Heart left ventricle (tissue), 16 donors: ENCODE results near the gene STK35. TPM values are rescaled to one million over a fixed set of nuclear protein-coding genes. Genes with fewer than 3 reads are reported as not detected.
A peak's percentile ranks its signal among the peaks of the same experiment; 100 is the strongest.

Source experiments
- ATAC-seq, 4 donors: fragments of 200-7000 bp; cut with Tn5 transposase; one replicate each; pipeline ENCODE4 v1.9.1; 2020 to 2022; ENCODE audit warnings: moderate library complexity in 4 of 4, mild to moderate bottlenecking in 3 of 4, moderate number of reproducible peaks in 1 of 4
- DNase-seq, 5 donors: peaks; one replicate each; pipeline ENCODE4 v3.0.0-alpha.2; 2020
- H3K27ac ChIP-seq, 12 donors: fragments of 200-600 bp; sonication (generic) in 4 of 12; one replicate each; pipeline versions ENCODE4 v1.5.0 to v1.8.0; 2016 to 2022; ENCODE audit warnings: mild to moderate bottlenecking in 2 of 12
- H3K27me3 ChIP-seq, 9 donors: fragments of 200-600 bp; sonication (generic) in 2 of 9; one replicate each; pipeline versions ENCODE4 v1.5.1 to v1.8.0; 2016 to 2022; ENCODE audit warnings: mild to moderate bottlenecking in 3 of 9
- H3K36me3 ChIP-seq, 9 donors: fragments of 200-600 bp; sonication (generic) in 2 of 9; one replicate each; pipeline versions ENCODE4 v1.5.0 to v1.8.0; 2018 to 2022; ENCODE audit warnings: mild to moderate bottlenecking in 2 of 9
- H3K4me1 ChIP-seq, 12 donors: fragments of 200-600 bp; sonication (generic) in 4 of 12; one replicate each; pipeline versions ENCODE4 v1.5.0 to v1.8.0; 2016 to 2022; ENCODE audit warnings: mild to moderate bottlenecking in 3 of 12
- H3K4me3 ChIP-seq, 12 donors: fragments of 200-600 bp; sonication (generic) in 4 of 12; one replicate each; pipeline versions ENCODE4 v1.5.0 to v1.8.0; 2017 to 2022; ENCODE audit warnings: mild to moderate bottlenecking in 9 of 12, moderate library complexity in 4 of 12
- H3K9me3 ChIP-seq, 12 donors: fragments of 200-600 bp; sonication (generic) in 4 of 12; one replicate each; pipeline versions ENCODE4 v1.5.0 to v1.8.0; 2016 to 2022; ENCODE audit warnings: mild to moderate bottlenecking in 1 of 12
- POLR2A ChIP-seq, 2 donors: fragments of 450-650 bp; IDR thresholded peaks; one replicate each; pipeline ENCODE4 v1.6.1; 2017; ENCODE audit warnings: antibody characterized with exemption in 2 of 2, mild to moderate bottlenecking in 2 of 2, moderate library complexity in 2 of 2
- WGBS, 4 donors: extraction: QIAGEN DNeasy Blood & Tissue Kit in 2 of 4; methylation state at CpG; one replicate each; pipeline versions ENCODE4 v1.1.5 to v1.1.7; 2013 to 2018; 5-methylcytosine and 5-hydroxymethylcytosine counted together
- intact Hi-C, 10 donors: fragments of 100-400 bp; cut with DNase I; formaldehyde crosslinking; loops; one replicate each; pipeline versions ENCODE4 v1.11.1 to v1.14.2; 2022
- polyA plus RNA-seq, 2 donors: library from polyadenylated mRNA; stranded (reverse); fragments of 200-250 nt; gene quantifications; one replicate each; pipeline ENCODE4 v1.2.3, GENCODE V29; 2013
- total RNA-seq, 9 donors: library from RNA; depleted of rRNA in 2 of 9; stranded (reverse); fragments of >200 nt in 2 of 9; fragmentation: NEBNext Ultra II Directional in 3 of 9; extraction: Animal tissue kit (Norgen Biotek cat#: 25700) in 3 of 9; gene quantifications; one replicate each; pipeline versions ENCODE4 v1.1.0 to v1.2.4, GENCODE V29; 2016 to 2023
- TF ChIP-seq, protein P1 (sequence below), 12 donors: fragments of 200-600 bp; sonication (generic) in 4 of 12; IDR thresholded peaks; one replicate each; pipeline versions ENCODE4 v1.5.0 to v1.8.0; 2018 to 2022; ENCODE audit warnings: antibody characterized with exemption in 12 of 12, mild to moderate bottlenecking in 5 of 12
- donor health status: ischemic (EF 13 %, LVEDD 7.1; RV severe dilation, severe dysfunction).
- donor health status: healthy with polysubstance abuse.
- donor health status: DM: no; HTN: yes; CAD: no.
- donor health status: DM: no; HTN: no; CAD: no.
- donor health status: ischemic (EF 25% LVEDD 6.9; RV normal size, moderate dysfunction).
- donor health status: ischemic (EF 25% LVEDD 5.7; RV mildly dilated, moderate dysfunction).
- donor health status: healthy.
- donor health status: DM: yes; HTN: yes; CAD: no.
- donor health status: ischemic (EF 35%, LVEDD 5.7; RV mildly dilated, moderate dysfunction).
- donor health status: nonischemic (EF 11% LVEDD 7.7; RV severe dilation, severe dysfunction).
- donor health status: DM: yes; HTN: yes; CAD: no.
- donor health status: PGD.
- donor health status: ischemic (EF 29% LVEDD 5.4; RV normal size, mild dysfunction).
- donor health status: nonischemic (EF 23%, LVEDD 6.1; RV moderate dilation, normal function).

Gene STK35
- total and polyA plus RNA-seq, 11 donors, result 6.0 to 23.0 (median 14.3) TPM

DNA sequence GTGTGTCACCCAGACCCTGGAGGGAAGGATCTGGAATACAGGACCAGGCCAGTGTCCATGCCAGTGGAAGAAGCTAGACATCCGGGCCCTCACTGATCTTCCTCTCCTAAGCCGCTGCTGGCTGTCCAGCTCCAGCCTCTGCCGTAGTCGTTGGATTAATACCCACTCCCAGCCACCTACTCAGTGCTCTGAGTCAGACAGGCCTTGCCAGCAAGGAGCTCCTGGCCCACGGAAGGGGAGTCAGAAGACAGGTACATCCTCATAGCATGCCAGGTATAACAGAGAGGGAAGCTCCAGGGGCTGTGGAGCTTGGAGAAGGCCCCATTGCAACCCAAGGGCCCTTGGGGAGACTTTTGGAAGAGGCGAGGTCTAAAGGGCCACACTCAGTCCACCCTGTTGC, 49.0 kb downstream of the STK35 start:
- Histone ChIP-seq H3K4me3 (no peak overlapping the region), H3K9me3 (no peaks in the 10 kb centered on the region), H3K36me3 (peaks cover 0 to 31% (median 10%) of the 10 kb centered on the region in 9 donors), H3K27ac (peak overlapping the region in 2 of 12 donors; percentile 22 to 32), H3K4me1 (peaks cover 0 to 31% (median 16%) of the 10 kb centered on the region in 12 donors), H3K27me3 (no peaks in the 10 kb centered on the region)
- 87 to 95% (median 93%) methylated on average over 5 to 6 of the region's 6 CpGs for WGBS, 4 donors
- DNase-seq, result peak in 1 of 5 donors; percentile 9
- intact Hi-C loops, result no loop called here
- ATAC-seq, result no peak
- TF ChIP-seq POLR2A (IDR thresholded peaks at IDR 0.05), result no peak
- TF ChIP-seq, protein P1, sequence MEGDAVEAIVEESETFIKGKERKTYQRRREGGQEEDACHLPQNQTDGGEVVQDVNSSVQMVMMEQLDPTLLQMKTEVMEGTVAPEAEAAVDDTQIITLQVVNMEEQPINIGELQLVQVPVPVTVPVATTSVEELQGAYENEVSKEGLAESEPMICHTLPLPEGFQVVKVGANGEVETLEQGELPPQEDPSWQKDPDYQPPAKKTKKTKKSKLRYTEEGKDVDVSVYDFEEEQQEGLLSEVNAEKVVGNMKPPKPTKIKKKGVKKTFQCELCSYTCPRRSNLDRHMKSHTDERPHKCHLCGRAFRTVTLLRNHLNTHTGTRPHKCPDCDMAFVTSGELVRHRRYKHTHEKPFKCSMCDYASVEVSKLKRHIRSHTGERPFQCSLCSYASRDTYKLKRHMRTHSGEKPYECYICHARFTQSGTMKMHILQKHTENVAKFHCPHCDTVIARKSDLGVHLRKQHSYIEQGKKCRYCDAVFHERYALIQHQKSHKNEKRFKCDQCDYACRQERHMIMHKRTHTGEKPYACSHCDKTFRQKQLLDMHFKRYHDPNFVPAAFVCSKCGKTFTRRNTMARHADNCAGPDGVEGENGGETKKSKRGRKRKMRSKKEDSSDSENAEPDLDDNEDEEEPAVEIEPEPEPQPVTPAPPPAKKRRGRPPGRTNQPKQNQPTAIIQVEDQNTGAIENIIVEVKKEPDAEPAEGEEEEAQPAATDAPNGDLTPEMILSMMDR (IDR thresholded peaks at IDR 0.05), result no peak

DNA sequence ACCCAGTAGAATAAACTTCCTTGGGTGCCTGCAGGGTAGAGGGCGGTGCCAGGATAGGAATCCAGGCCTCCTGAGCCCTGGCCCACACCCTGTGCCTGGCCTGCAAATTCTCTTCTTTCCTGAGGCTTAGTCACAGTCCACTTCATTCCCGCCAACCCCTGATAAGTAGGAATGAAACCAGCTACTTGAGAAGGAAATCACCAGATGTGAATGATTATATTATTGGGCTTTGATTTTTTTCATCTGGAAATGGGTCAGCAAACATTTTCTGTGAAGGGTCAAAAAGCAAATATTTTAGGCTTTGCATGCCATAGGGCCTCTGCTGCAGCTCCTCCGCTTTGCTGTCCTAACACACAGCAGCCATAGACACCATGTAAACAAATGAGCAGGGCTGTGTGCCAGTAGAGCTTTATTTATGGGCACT, 50.2 kb downstream of the STK35 start:
- TF ChIP-seq POLR2A (IDR thresholded peaks at IDR 0.05), result no peak
- TF ChIP-seq, protein P1 (IDR thresholded peaks at IDR 0.05), result no peak
- 52 to 59% (median 55%) methylated on average over 3 of the region's 3 CpGs for WGBS, 4 donors
- peak in 1 of 5 donors; percentile 45 for DNase-seq

DNA sequence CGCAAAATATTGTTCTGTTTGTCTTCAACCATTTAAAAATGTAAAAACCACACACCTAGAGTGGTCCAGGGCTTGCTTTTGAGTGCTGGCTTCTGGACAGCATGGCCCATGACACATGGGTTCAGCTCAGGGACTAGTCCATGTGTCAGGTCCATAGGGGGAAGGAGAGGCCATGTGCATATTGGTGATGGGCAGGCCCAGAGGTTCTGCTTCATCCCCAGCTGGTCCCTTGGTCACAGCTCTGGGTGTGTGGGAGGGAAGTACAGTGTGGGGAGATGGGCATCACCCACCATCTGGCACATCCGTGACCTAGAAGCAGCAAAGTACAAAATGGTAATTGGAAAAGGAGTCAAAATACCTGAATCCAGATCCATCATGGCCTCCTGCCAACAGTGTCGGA, 50.7 kb downstream of the STK35 start:
- H3K27ac ChIP-seq, result peak overlapping the region in 10 of 12 donors; percentile 3 to 61 (median 33)
- H3K4me1 ChIP-seq, result peaks cover 0 to 20% (median 13%) of the 10 kb centered on the region in 12 donors
- no peaks in the 10 kb centered on the region for H3K9me3 ChIP-seq
- ATAC-seq (peak; percentile 10 to 24 (median 22)), DNase-seq (peak in 1 of 5 donors; percentile 33)
- intact Hi-C loops, result no loop called here
- TF ChIP-seq, protein P1 (IDR thresholded peaks at IDR 0.05), result no peak
- TF ChIP-seq POLR2A (IDR thresholded peaks at IDR 0.05), result no peak
- H3K4me3 ChIP-seq, result no peak overlapping the region
- peaks cover 0 to 19% (median 8%) of the 10 kb centered on the region in 9 donors for H3K36me3 ChIP-seq
- 73 to 80% (median 75%) methylated on average over 3 of the region's 3 CpGs for WGBS, 4 donors
- H3K27me3 ChIP-seq, result no peaks in the 10 kb centered on the region

More for the DNA sequence above, 50.2 kb downstream of the STK35 start:
- no peaks in the 10 kb centered on the region for H3K27me3 ChIP-seq
- peak; percentile 65 to 78 (median 74) for ATAC-seq
- no peak overlapping the region for H3K4me3 ChIP-seq
- peak overlapping the region in 10 of 12 donors; percentile 3 to 61 (median 33) for H3K27ac ChIP-seq
- H3K4me1 ChIP-seq, result peaks cover 0 to 22% (median 13%) of the 10 kb centered on the region in 12 donors
- no peaks in the 10 kb centered on the region for H3K9me3 ChIP-seq
- peaks cover 0 to 23% (median 8%) of the 10 kb centered on the region in 9 donors for H3K36me3 ChIP-seq
- intact Hi-C loops, result no loop called here

DNA sequence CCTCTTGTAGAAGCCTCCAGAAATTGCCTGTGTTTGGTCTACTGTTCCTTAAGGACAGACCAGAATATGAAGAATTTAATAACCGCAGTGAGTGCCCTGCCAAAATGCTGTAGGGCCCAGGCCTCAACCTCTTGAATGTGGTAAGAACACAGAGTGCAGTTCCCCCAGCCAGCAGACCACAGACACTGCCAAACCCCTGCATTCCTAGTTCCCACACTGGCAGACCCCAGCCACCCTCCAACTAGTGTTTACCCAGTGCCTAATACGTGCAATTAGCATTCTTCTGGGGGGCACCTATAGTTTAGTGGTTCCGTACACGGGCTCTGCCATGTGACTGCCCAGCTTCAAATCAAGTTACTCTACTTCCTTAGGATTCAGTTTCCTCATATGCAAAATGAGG, 51.7 kb downstream of the STK35 start:
- H3K36me3 ChIP-seq, result peaks cover 0 to 9% (median 4%) of the 10 kb centered on the region in 9 donors
- TF ChIP-seq, protein P1 (IDR thresholded peaks at IDR 0.05), result no peak
- TF ChIP-seq POLR2A (IDR thresholded peaks at IDR 0.05), result no peak
- H3K9me3 ChIP-seq, result no peaks in the 10 kb centered on the region
- H3K4me3 ChIP-seq, result no peak overlapping the region
- no peaks in the 10 kb centered on the region for H3K27me3 ChIP-seq
- 94 to 98% (median 97%) methylated on average over 4 of the region's 4 CpGs for WGBS, 4 donors
- intact Hi-C loops, result no loop called here
- ATAC-seq, result no peak
- H3K4me1 ChIP-seq, result peaks cover 0 to 20% (median 13%) of the 10 kb centered on the region in 12 donors
- no peak for DNase-seq
- H3K27ac ChIP-seq, result no peak overlapping the region
